Stomach (tissue), 19 donors: ENCODE results near the gene PTOV1. TPM values are rescaled to one million over a fixed set of nuclear protein-coding genes. Genes with fewer than 3 reads are reported as not detected.
A peak's percentile ranks its signal among the peaks of the same experiment; 100 is the strongest.

Experiments
- DNase-seq, 2 donors: peaks; one replicate each; pipeline versions ENCODE4 v3.0.0 to v3.0.0-alpha.2; 2013 to 2019
- H3K27ac ChIP-seq, 5 donors: fragments of 200-600 bp in 4 of 5; sonication (generic) in 4 of 5; one replicate each; pipeline ENCODE4 v1.5.1; 2013 to 2019; ENCODE audit warnings: mild to moderate bottlenecking in 1 of 5, moderate library complexity in 1 of 5
- H3K27me3 ChIP-seq, 3 donors: fragments of 200-600 bp; sonication (generic); one replicate each; pipeline ENCODE4 v1.5.1; 2017 to 2019; ENCODE audit warnings: mixed run types in 1 of 3
- H3K36me3 ChIP-seq, 4 donors: fragments of 200-600 bp; sonication (generic); 1 replicate in 3 of 4; 2 replicates in 1 of 4; pipeline ENCODE4 v1.5.1; 2016 to 2019
- H3K4me1 ChIP-seq, 4 donors: fragments of 200-600 bp; sonication (generic); one replicate each; pipeline ENCODE4 v1.5.1; 2016 to 2019
- H3K4me3 ChIP-seq, 4 donors: fragments of 200-600 bp; sonication (generic) in 3 of 4; one replicate each; pipeline ENCODE4 v1.5.1; 2016 to 2019; ENCODE audit warnings: mild to moderate bottlenecking in 1 of 4
- H3K9me3 ChIP-seq, 4 donors: fragments of 200-600 bp; sonication (generic); one replicate each; pipeline ENCODE4 v1.5.1; 2016 to 2019
- CTCF ChIP-seq, 7 experiments: fragments of 450-650 bp in 4 of 7; fragments of 200-600 bp in 3 of 7; sonication (generic) in 3 of 7; IDR thresholded peaks; one replicate each; pipeline ENCODE4 v1.5.1; 2016 to 2019; ENCODE audit warnings: antibody characterized with exemption in 7 of 7, control low read depth in 2 of 7, mild to moderate bottlenecking in 1 of 7
- EP300 ChIP-seq: sonication (generic); formaldehyde crosslinking; IDR thresholded peaks from one replicate; pipeline ENCODE4 v1.6.1; 2017; ENCODE audit warnings: antibody characterized with exemption
- POLR2A ChIP-seq, 4 donors: fragments of 450-650 bp; IDR thresholded peaks; one replicate each; pipeline ENCODE4 v1.6.1; 2016; ENCODE audit warnings: antibody characterized with exemption in 4 of 4, control low read depth in 2 of 4, mild to moderate bottlenecking in 1 of 4, moderate library complexity in 1 of 4
- POLR2AphosphoS5 ChIP-seq, 3 donors: sonication (generic); formaldehyde crosslinking; IDR thresholded peaks; one replicate each; pipeline ENCODE4 v1.6.1; 2016; ENCODE audit warnings: antibody characterized with exemption in 3 of 3
- WGBS, 5 donors: extraction: QIAGEN DNeasy Blood & Tissue Kit in 3 of 5; methylation state at CpG; one replicate each; pipeline versions ENCODE4 v1.1.5 to v1.1.7; 2013 to 2018; 5-methylcytosine and 5-hydroxymethylcytosine counted together
- intact Hi-C: fragments of 100-400 bp; cut with DNase I; formaldehyde crosslinking; loops from one replicate; pipeline ENCODE4 v1.15.1; 2023; ENCODE audit warnings: low total_unique reads
- long read RNA-seq, 10 donors: transcript quantifications; one replicate each; lab custom pipeline, GENCODE V29; 2026
- polyA plus RNA-seq, 3 donors: library from polyadenylated mRNA; stranded (reverse); fragments of 200-250 nt; gene quantifications; one replicate each; pipeline ENCODE4 v1.2.3, GENCODE V29; 2013
- total RNA-seq, 5 donors: library from RNA; depleted of rRNA; stranded (reverse); fragments of >200 nt; gene quantifications; one replicate each; pipeline versions ENCODE4 v1.1.0 to v1.2.3, GENCODE V29; 2014 to 2016
- donor health status: healthy with polysubstance abuse.
- donor health status: Bipolar disorder and iron deficiency.
- donor health status: healthy.

Gene PTOV1
- total RNA-seq (100 to 1,000 TPM in 3 of 5 donors, 10 to 100 TPM in 2; 45.0 to 186 (median 102) TPM), polyA plus RNA-seq (100 to 1,000 TPM; 117 to 131 (median 118) TPM)
- long read RNA-seq, donor 1, transcript PTOV1-205 (1 exons, 1,880 nt): minor isoform, 5 of 23 reads
- long read RNA-seq, donor 1, transcript PTOV1-212 (13 exons, 1,577 nt): major isoform, 14 of 23 reads
- long read RNA-seq, donor 1, partial matches to known transcripts: 0 of 23 reads
- long read RNA-seq, donor 1, other reads (novel, unspliced or antisense): 0 of 23 reads
- long read RNA-seq, donor 2, transcript PTOV1-212 (13 exons, 1,577 nt): major isoform, 17 of 45 reads
- long read RNA-seq, donor 2, transcript PTOV1-205 (1 exons, 1,880 nt): minor isoform, 15 of 45 reads
- long read RNA-seq, donor 2, partial matches to known transcripts: 5 of 45 reads
- long read RNA-seq, donor 2, other reads (novel, unspliced or antisense): 0 of 45 reads
- long read RNA-seq, donor 3, transcript PTOV1-212 (13 exons, 1,577 nt): minor isoform, 10 of 27 reads
- long read RNA-seq, donor 3, transcript PTOV1-205 (1 exons, 1,880 nt): major isoform, 14 of 27 reads
- long read RNA-seq, donor 3, partial matches to known transcripts: 0 of 27 reads
- long read RNA-seq, donor 3, other reads (novel, unspliced or antisense): 0 of 27 reads
- long read RNA-seq, donor 4, partial matches to known transcripts: 0 of 5 reads
- long read RNA-seq, donor 4, other reads (novel, unspliced or antisense): 0 of 5 reads
- long read RNA-seq, donor 5, transcript PTOV1-205 (1 exons, 1,880 nt): minor isoform, 10 of 59 reads
- long read RNA-seq, donor 5, transcript PTOV1-209 (8 exons, 1,716 nt): minor isoform, 6 of 59 reads
- long read RNA-seq, donor 5, transcript PTOV1-212 (13 exons, 1,577 nt): major isoform, 30 of 59 reads
- long read RNA-seq, donor 5, partial matches to known transcripts: 5 of 59 reads
- long read RNA-seq, donor 5, other reads (novel, unspliced or antisense): 0 of 59 reads
- long read RNA-seq, donor 6, transcript PTOV1-212 (13 exons, 1,577 nt): minor isoform, 28 of 100 reads
- long read RNA-seq, donor 6, transcript PTOV1-220 (13 exons, 1,587 nt): minor isoform, 6 of 100 reads
- long read RNA-seq, donor 6, transcript PTOV1-205 (1 exons, 1,880 nt): major isoform, 41 of 100 reads
- long read RNA-seq, donor 6, partial matches to known transcripts: 16 of 100 reads
- long read RNA-seq, donor 6, other reads (novel, unspliced or antisense): 0 of 100 reads
- long read RNA-seq, donor 7, transcript PTOV1-212 (13 exons, 1,577 nt): major isoform, 29 of 50 reads
- long read RNA-seq, donor 7, transcript PTOV1-205 (1 exons, 1,880 nt): minor isoform, 10 of 50 reads
- long read RNA-seq, donor 7, partial matches to known transcripts: 7 of 50 reads
- long read RNA-seq, donor 7, other reads (novel, unspliced or antisense): 0 of 50 reads
- long read RNA-seq, donor 8, transcript PTOV1-212 (13 exons, 1,577 nt): minor isoform, 17 of 43 reads
- long read RNA-seq, donor 8, transcript PTOV1-208 (2 exons, 327 nt): minor isoform, 5 of 43 reads
- long read RNA-seq, donor 8, transcript PTOV1-205 (1 exons, 1,880 nt): major isoform, 18 of 43 reads
- long read RNA-seq, donor 8, partial matches to known transcripts: 0 of 43 reads
- long read RNA-seq, donor 8, other reads (novel, unspliced or antisense): 0 of 43 reads
- long read RNA-seq, donor 9, transcript PTOV1-205 (1 exons, 1,880 nt): major isoform, 17 of 51 reads
- long read RNA-seq, donor 9, transcript PTOV1-208 (2 exons, 327 nt): minor isoform, 11 of 51 reads
- long read RNA-seq, donor 9, transcript PTOV1-212 (13 exons, 1,577 nt): minor isoform, 13 of 51 reads
- long read RNA-seq, donor 9, partial matches to known transcripts: 5 of 51 reads
- long read RNA-seq, donor 9, other reads (novel, unspliced or antisense): 0 of 51 reads
- long read RNA-seq, donor 10, transcript PTOV1-205 (1 exons, 1,880 nt): minor isoform, 6 of 17 reads
- long read RNA-seq, donor 10, transcript PTOV1-212 (13 exons, 1,577 nt): major isoform, 7 of 17 reads
- long read RNA-seq, donor 10, partial matches to known transcripts: 0 of 17 reads
- long read RNA-seq, donor 10, other reads (novel, unspliced or antisense): 0 of 17 reads

DNA sequence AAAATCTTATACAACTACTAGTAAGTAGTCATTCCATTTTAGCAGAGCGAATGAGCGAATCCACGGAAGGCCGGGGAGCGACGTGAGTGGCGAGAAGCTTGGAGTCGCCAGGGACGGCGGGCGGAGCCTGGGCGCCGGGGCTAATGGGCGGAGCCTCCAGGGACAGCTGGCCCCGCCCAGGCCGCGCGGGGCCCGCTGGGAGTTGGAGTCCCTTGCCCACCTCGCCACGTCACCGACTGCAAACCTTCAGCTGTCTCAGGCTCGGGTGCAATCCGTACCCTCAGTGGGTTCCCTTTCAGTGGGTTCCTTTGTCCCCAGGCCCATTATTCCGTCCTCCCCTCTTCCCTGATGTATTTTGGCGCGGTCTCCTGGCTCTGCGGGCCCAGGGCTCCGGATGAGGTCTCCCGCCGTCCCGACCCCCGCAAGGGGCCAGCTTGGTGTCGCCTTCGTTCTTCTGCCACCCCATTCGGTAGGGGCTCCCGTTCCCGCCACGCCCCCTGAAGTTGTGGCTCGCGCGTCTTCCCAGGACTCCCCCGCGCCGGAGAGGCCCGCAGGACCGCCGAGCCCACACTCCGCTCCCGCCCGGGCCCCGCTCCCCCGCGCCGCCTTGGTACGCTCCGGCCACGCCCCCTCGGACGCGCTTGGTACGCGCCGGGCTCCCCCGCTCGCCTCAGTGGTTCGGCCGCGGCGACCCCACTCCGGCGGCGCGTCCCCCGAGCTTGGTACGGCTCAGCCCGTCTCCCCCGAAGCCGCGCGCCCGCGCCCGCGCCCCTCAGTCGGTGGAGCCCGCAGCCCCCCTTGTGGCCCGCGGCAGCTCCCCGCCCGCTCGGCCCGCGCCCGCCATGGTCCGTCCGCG, at the start of gene PTOV1:
Gene PTOV1 (plus strand): TSS at position 673 of the 856 bp plus-strand sequence.
- peak; percentile 94 to 96 for DNase-seq
- TF ChIP-seq POLR2A (IDR thresholded peaks at IDR 0.05): no peak
- peak; percentile 83 to 91 (median 84) for TF ChIP-seq POLR2AphosphoS5 (IDR thresholded peaks at IDR 0.05)
- no peak for TF ChIP-seq CTCF (IDR thresholded peaks at IDR 0.05)
- TF ChIP-seq EP300: no peak
- intact Hi-C loops: no loop called here
- Histone ChIP-seq H3K4me1 (peaks cover 15 to 57% (median 44%) of the 10 kb centered on the region in 4 donors), H3K4me3 (peak within 1 kb of the TSS; percentile 97 to 99 (median 97)), H3K36me3 (peaks cover 12 to 18% (median 16%) of the 10 kb centered on the region in 4 donors), H3K27ac (peak within 1 kb of the TSS; percentile 98 to 100 (median 100)), H3K9me3 (no peaks in the 10 kb centered on the region), H3K27me3 (no peaks in the 10 kb centered on the region)
- WGBS, 5 donors: 0 to 4% (median 1%) methylated on average over 40 to 97 of the region's 98 CpGs

DNA sequence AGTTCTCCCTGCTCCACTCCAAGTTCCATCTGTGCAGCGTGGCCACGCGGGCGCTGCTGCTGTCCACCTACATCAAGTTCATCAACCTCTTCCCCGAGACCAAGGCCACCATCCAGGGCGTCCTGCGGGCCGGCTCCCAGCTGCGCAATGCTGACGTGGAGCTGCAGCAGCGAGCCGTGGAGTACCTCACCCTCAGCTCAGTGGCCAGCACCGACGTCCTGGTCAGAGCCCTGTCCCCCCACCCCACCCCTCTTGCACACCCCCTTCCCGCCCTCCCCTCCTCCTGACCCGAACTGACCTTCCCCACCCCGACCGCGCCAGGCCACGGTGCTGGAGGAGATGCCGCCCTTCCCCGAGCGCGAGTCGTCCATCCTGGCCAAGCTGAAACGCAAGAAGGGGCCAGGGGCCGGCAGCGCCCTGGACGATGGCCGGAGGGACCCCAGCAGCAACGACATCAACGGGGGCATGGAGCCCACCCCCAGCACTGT, 49.5 kb upstream of the PTOV1 start:
- WGBS, 5 donors: 57 to 91% (median 80%) methylated on average over 7 to 32 of the region's 32 CpGs
- intact Hi-C loops: no loop called here
- no peaks in the 10 kb centered on the region for H3K9me3 ChIP-seq
- H3K4me3 ChIP-seq: peak overlapping the region; percentile 39 to 46 (median 42)
- no peak for TF ChIP-seq CTCF (IDR thresholded peaks at IDR 0.05)
- no peak for TF ChIP-seq POLR2A (IDR thresholded peaks at IDR 0.05)
- no peak for TF ChIP-seq EP300
- TF ChIP-seq POLR2AphosphoS5 (IDR thresholded peaks at IDR 0.05): no peak
- peaks cover 0 to 31% (median 12%) of the 10 kb centered on the region in 4 donors for H3K4me1 ChIP-seq
- peak in 1 of 2 donors; percentile 26 for DNase-seq
- no peaks in the 10 kb centered on the region for H3K27me3 ChIP-seq
- H3K36me3 ChIP-seq: peaks cover 68 to 100% (median 100%) of the 10 kb centered on the region in 4 donors
- peak overlapping the region in 4 of 5 donors; percentile 39 to 72 (median 50) for H3K27ac ChIP-seq
